Measurements from ENCODE around the gene SUMO1.

GRCh38 chr2:202161151-202161835 lies 77.1 kb downstream of the SUMO1 start:
- TF ChIP-seq, protein P1, sequence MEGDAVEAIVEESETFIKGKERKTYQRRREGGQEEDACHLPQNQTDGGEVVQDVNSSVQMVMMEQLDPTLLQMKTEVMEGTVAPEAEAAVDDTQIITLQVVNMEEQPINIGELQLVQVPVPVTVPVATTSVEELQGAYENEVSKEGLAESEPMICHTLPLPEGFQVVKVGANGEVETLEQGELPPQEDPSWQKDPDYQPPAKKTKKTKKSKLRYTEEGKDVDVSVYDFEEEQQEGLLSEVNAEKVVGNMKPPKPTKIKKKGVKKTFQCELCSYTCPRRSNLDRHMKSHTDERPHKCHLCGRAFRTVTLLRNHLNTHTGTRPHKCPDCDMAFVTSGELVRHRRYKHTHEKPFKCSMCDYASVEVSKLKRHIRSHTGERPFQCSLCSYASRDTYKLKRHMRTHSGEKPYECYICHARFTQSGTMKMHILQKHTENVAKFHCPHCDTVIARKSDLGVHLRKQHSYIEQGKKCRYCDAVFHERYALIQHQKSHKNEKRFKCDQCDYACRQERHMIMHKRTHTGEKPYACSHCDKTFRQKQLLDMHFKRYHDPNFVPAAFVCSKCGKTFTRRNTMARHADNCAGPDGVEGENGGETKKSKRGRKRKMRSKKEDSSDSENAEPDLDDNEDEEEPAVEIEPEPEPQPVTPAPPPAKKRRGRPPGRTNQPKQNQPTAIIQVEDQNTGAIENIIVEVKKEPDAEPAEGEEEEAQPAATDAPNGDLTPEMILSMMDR (conservative IDR thresholded peaks at IDR 0.05): no peak
- no peak for TF ChIP-seq EZH2 (IDR thresholded peaks at IDR 0.05; ENCODE audit: low read depth)
